H9 (cell line): ENCODE results near the gene NOC3L. TPM values are rescaled to one million over a fixed set of nuclear protein-coding genes. Genes with fewer than 3 reads are reported as not detected.

Experiments
- DNase-seq: peaks from one replicate; pipeline ENCODE4 v3.0.0-alpha.2; 2017
- H2AFZ ChIP-seq: one replicate; pipeline ENCODE4 v1.6.1; 2013; ENCODE audit warnings: mild to moderate bottlenecking, low read length, control low read depth, moderate library complexity
- H2AK5ac ChIP-seq: 2 replicates; pipeline ENCODE4 v1.6.1; 2013; ENCODE audit warnings: low read length, control low read depth, mixed read lengths; ENCODE audit not compliant: insufficient read length
- H2BK120ac ChIP-seq: one replicate; pipeline ENCODE4 v1.6.1; 2013; ENCODE audit warnings: low read depth, mild to moderate bottlenecking, low read length, control low read depth, inconsistent platforms; ENCODE audit not compliant: poor library complexity, severe bottlenecking
- H2BK12ac ChIP-seq: 2 replicates; pipeline ENCODE4 v1.6.1; 2013; ENCODE audit warnings: low read length, control low read depth, mixed read lengths, low read depth; ENCODE audit not compliant: insufficient read length
- H2BK15ac ChIP-seq: 2 replicates; pipeline ENCODE4 v1.6.1; 2013; ENCODE audit warnings: low read depth, low read length, control low read depth
- H2BK20ac ChIP-seq: one replicate; pipeline ENCODE4 v1.6.1; 2013; ENCODE audit warnings: low read depth, mild to moderate bottlenecking, low read length, control low read depth, inconsistent platforms; ENCODE audit not compliant: poor library complexity, severe bottlenecking
- H2BK5ac ChIP-seq: 2 replicates; pipeline ENCODE4 v1.6.1; 2013; ENCODE audit warnings: low read length, control low read depth, mixed read lengths; ENCODE audit not compliant: insufficient read length
- H3K14ac ChIP-seq: 2 replicates; pipeline ENCODE4 v1.6.1; 2013; ENCODE audit warnings: low read length, control low read depth; ENCODE audit not compliant: insufficient read depth
- H3K18ac ChIP-seq: 2 replicates; pipeline ENCODE4 v1.6.1; 2013; ENCODE audit warnings: low read depth, mild to moderate bottlenecking, mixed read lengths, low read length, control low read depth; ENCODE audit not compliant: insufficient read length
- H3K23ac ChIP-seq: 2 replicates; pipeline ENCODE4 v1.6.1; 2013; ENCODE audit warnings: low read length, control low read depth, mixed read lengths, low read depth; ENCODE audit not compliant: insufficient read length
- H3K23me2 ChIP-seq: 2 replicates; pipeline ENCODE4 v1.6.1; 2013; ENCODE audit warnings: low read depth, mild to moderate bottlenecking, mixed read lengths, low read length, control low read depth; ENCODE audit not compliant: insufficient read length, poor library complexity, severe bottlenecking
- H3K27ac ChIP-seq: 2 replicates; pipeline ENCODE4 v1.5.1; 2013; ENCODE audit warnings: low read length, control low read depth, mixed read lengths, low read depth; ENCODE audit not compliant: insufficient read length
- H3K27me3 ChIP-seq: 2 replicates; pipeline ENCODE4 v1.6.1; 2013; ENCODE audit warnings: low read length, control low read depth, inconsistent platforms; ENCODE audit not compliant: insufficient read depth
- H3K4ac ChIP-seq: 2 replicates; pipeline ENCODE4 v1.6.1; 2013; ENCODE audit warnings: low read depth, mild to moderate bottlenecking, control low read depth, inconsistent platforms, low read length, moderate library complexity
- H3K4me1 ChIP-seq: 2 replicates; pipeline ENCODE4 v1.6.1; 2013; ENCODE audit warnings: low read length, control low read depth, inconsistent platforms; ENCODE audit not compliant: insufficient read depth
- H3K4me2 ChIP-seq: 2 replicates; pipeline ENCODE4 v1.6.1; 2013; ENCODE audit warnings: low read length, control low read depth, mixed read lengths; ENCODE audit not compliant: insufficient read length, insufficient read depth
- H3K56ac ChIP-seq: 2 replicates; pipeline ENCODE4 v1.6.1; 2013; ENCODE audit warnings: low read depth, mild to moderate bottlenecking, mixed read lengths, low read length, control low read depth; ENCODE audit not compliant: insufficient read length
- H3K79me1 ChIP-seq: 2 replicates; pipeline ENCODE4 v1.6.1; 2013; ENCODE audit warnings: low read depth, mild to moderate bottlenecking, moderate library complexity, low read length, control low read depth, inconsistent platforms; ENCODE audit not compliant: insufficient read depth, poor library complexity, severe bottlenecking
- H3K79me2 ChIP-seq: 2 replicates; pipeline ENCODE4 v1.6.1; 2013; ENCODE audit warnings: low read length, control low read depth, inconsistent platforms; ENCODE audit not compliant: insufficient read depth
- H3K9ac ChIP-seq: 2 replicates; pipeline ENCODE4 v1.6.1; 2013; ENCODE audit warnings: low read length, control low read depth, mixed read lengths; ENCODE audit not compliant: insufficient read length; ENCODE audit errors: extremely low read depth
- H3K9me3 ChIP-seq: one replicate; pipeline ENCODE4 v1.6.1; 2013; ENCODE audit warnings: low read depth, low read length, inconsistent platforms; ENCODE audit not compliant: control insufficient read depth
- H3T11ph ChIP-seq: one replicate; pipeline ENCODE4 v1.6.1; 2013; ENCODE audit warnings: mild to moderate bottlenecking, low read length, control low read depth, inconsistent platforms
- H4K20me1 ChIP-seq: one replicate; pipeline ENCODE4 v1.6.1; 2013; ENCODE audit not compliant: control insufficient read depth, insufficient read length, insufficient read depth
- H4K5ac ChIP-seq: 2 replicates; pipeline ENCODE4 v1.6.1; 2013; ENCODE audit warnings: low read depth, mild to moderate bottlenecking, mixed read lengths, low read length, control low read depth; ENCODE audit not compliant: insufficient read length
- H4K8ac ChIP-seq: replicated peaks from 2 replicates; pipeline ENCODE4 v1.6.1; 2013; ENCODE audit warnings: low read length, control low read depth, mixed read lengths, low read depth; ENCODE audit not compliant: insufficient read length
- H4K91ac ChIP-seq: 2 replicates; pipeline ENCODE4 v1.6.1; 2013; ENCODE audit warnings: low read depth, mild to moderate bottlenecking, moderate library complexity, mixed read lengths, low read length, control low read depth; ENCODE audit not compliant: insufficient read length
- H3K27ac Mint-ChIP-seq, 3 experiments: 2 replicates in 2 of 3; 3 replicates in 1 of 3; pipeline ENCODE4 v1.8.0; 2020 to 2021; ENCODE audit warnings: mixed read lengths in 3 of 3, mild to moderate bottlenecking in 1 of 3, moderate library complexity in 1 of 3
- H3K27me3 Mint-ChIP-seq: 2 replicates; pipeline ENCODE4 v1.8.0; 2021; ENCODE audit warnings: low read depth, mild to moderate bottlenecking, moderate library complexity, mixed read lengths
- H3K36me3 Mint-ChIP-seq, 3 experiments: 2 replicates in 2 of 3; 3 replicates in 1 of 3; pipeline ENCODE4 v1.8.0; 2020 to 2021; ENCODE audit warnings: low read depth in 3 of 3, mixed read lengths in 3 of 3; ENCODE audit not compliant: insufficient read depth in 1 of 3
- H3K4me1 Mint-ChIP-seq, 2 experiments: 2 replicates each; pipeline ENCODE4 v1.8.0; 2020; ENCODE audit warnings: mixed read lengths in 2 of 2
- H3K4me3 Mint-ChIP-seq, 2 experiments: 2 replicates in 1 of 2; 3 replicates in 1 of 2; pipeline ENCODE4 v1.8.0; 2020 to 2021; ENCODE audit warnings: mild to moderate bottlenecking in 2 of 2, mixed read lengths in 2 of 2, moderate library complexity in 1 of 2
- H3K9me3 Mint-ChIP-seq, 2 experiments: 2 replicates in 1 of 2; 3 replicates in 1 of 2; pipeline ENCODE4 v1.8.0; 2020; ENCODE audit warnings: mild to moderate bottlenecking in 2 of 2, mixed read lengths in 2 of 2, moderate library complexity in 1 of 2
- CTCF ChIP-seq: fragments of 200-600 bp; sonication (generic); conservative IDR thresholded peaks from 3 replicates; pipeline ENCODE4 v1.8.0; 2021; ENCODE audit warnings: antibody characterized with exemption, mild to moderate bottlenecking
- WGBS: extraction: QIAGEN DNeasy Blood & Tissue Kit; methylation state at CpG from one replicate; pipeline ENCODE4 v1.1.7; 2013; ENCODE audit warnings: missing lambda C conversion rate, low lambda C conversion rate, mixed read lengths; ENCODE audit not compliant: insufficient read length; ENCODE audit errors: extremely low coverage; 5-methylcytosine and 5-hydroxymethylcytosine counted together
- total RNA-seq: library from RNA; stranded (reverse); gene quantifications from 2 replicates; pipeline ENCODE4 v1.2.1, GENCODE V29; 2021

NOC3L gene
- total RNA-seq, 1 experiment from 2014 or later, result 35.8 TPM

- no peak for DNase-seq
- no peak overlapping the region for H3K4me2 ChIP-seq
- H4K20me1 ChIP-seq, result no peaks in the 10 kb centered on the region
- no peaks in the 10 kb centered on the region for H3K36me3 Mint-ChIP-seq
- no peak overlapping the region for H2AK5ac ChIP-seq
- H2BK5ac ChIP-seq, result no peak overlapping the region
- H2BK12ac ChIP-seq, result no peak overlapping the region
- H3K27ac Mint-ChIP-seq, result no peak overlapping the region
- no peak overlapping the region for H2BK120ac ChIP-seq
- no peak overlapping the region for H4K91ac ChIP-seq
- no peak overlapping the region for H3K4me3 Mint-ChIP-seq
- no peak overlapping the region for H2BK20ac ChIP-seq
- H3K18ac ChIP-seq, result no peak overlapping the region
- no peak overlapping the region for H2BK15ac ChIP-seq
- no peaks in the 10 kb centered on the region for H3K9me3 ChIP-seq
- peaks cover 0 to 1% of the 10 kb centered on the region in 2 experiments; a peak in 1 of 4 replicates for H3K4me1 Mint-ChIP-seq
- no peak overlapping the region for H3K14ac ChIP-seq
- no peak overlapping the region for H3K23ac ChIP-seq
- TF ChIP-seq CTCF, result no peak
- no peaks in the 10 kb centered on the region for H3K23me2 ChIP-seq
- H2AFZ ChIP-seq, result no peak overlapping the region
- no peak overlapping the region for H3K4ac ChIP-seq
- H4K8ac ChIP-seq, result no peak overlapping the region
- H3K4me1 ChIP-seq, result no peaks in the 10 kb centered on the region
- H3K79me1 ChIP-seq, result no peaks in the 10 kb centered on the region
- no peak overlapping the region for H3K9ac ChIP-seq
- no peak overlapping the region for H4K5ac ChIP-seq
- no peaks in the 10 kb centered on the region; the same call in 1 of the 2 replicates for H3K27me3 Mint-ChIP-seq
- no CpG with 5 or more reads among the region's 3 CpGs for WGBS
- H3K56ac ChIP-seq, result no peak overlapping the region
- H3K27ac ChIP-seq, result no peak overlapping the region
- H3T11ph ChIP-seq, result no peak overlapping the region
- no peaks in the 10 kb centered on the region for H3K79me2 ChIP-seq
- no peaks in the 10 kb centered on the region for H3K9me3 Mint-ChIP-seq
- no peaks in the 10 kb centered on the region for H3K27me3 ChIP-seq
Measured at GRCh38 chr10:94299417-94299816, 63.3 kb downstream of the NOC3L start.
